ENCODE measurements around the gene PPIF. TPM values are rescaled to one million over a fixed set of nuclear protein-coding genes. Genes with fewer than 3 reads are reported as not detected.

Gene PPIF
- total RNA-seq: 100 to 1,000 TPM in 1 of 6 experiments, 10 to 100 TPM in 5; 53.7 to 106 (median 90.1) TPM
- long read RNA-seq, transcript PPIF-201 (6 exons, 2,190 nt): major isoform, 22 of 25 reads
- long read RNA-seq, partial matches to known transcripts: 1 of 25 reads
- long read RNA-seq, other reads (novel, unspliced or antisense): 2 of 25 reads

- 1% methylated on average over 25 of the region's 77 CpGs for WGBS (ENCODE audit: insufficient coverage, low coverage, low lambda C conversion rate, missing lambda C conversion rate)
- H3K27ac ChIP-seq: peak within 1 kb of the TSS; percentile 83 to 96 (median 93)
- no peaks in the 10 kb centered on the region for H3K27me3 ChIP-seq
- peak within 1 kb of the TSS; percentile 76 to 99 (median 82) for H3K4me3 ChIP-seq
- peak; percentile 96 to 97 (median 96) for DNase-seq
- no peaks in the 10 kb centered on the region for H3K9me3 ChIP-seq
- peaks cover 0 to 33% (median 23%) of the 10 kb centered on the region in 4 donors for H3K36me3 ChIP-seq
- peaks cover 0 to 40% (median 22%) of the 10 kb centered on the region in 4 donors for H3K4me1 ChIP-seq
- TF ChIP-seq POLR2A (IDR thresholded peaks at IDR 0.05) (peak; percentile 96), CTCF (IDR thresholded peaks at IDR 0.05) (peak; percentile 90 to 99 (median 98))
- intact Hi-C loops (cut with DNase I): no loop called here
- peak; percentile 84 to 91 (median 86) for ATAC-seq
Observed at GRCh38 chr10:79347226-79347893, at the start of gene PPIF. TSS of gene PPIF (plus strand) at chr10:79347469. CDS start at chr10:79347549, 80 bp downstream.

- peaks cover 9 to 42% (median 25%) of the 10 kb centered on the region in 4 donors for H3K36me3 ChIP-seq
- peak in 2 of 4 donors; percentile 2 to 47 for ATAC-seq
- no peak overlapping the region for H3K4me3 ChIP-seq
- DNase-seq: no peak
- H3K4me1 ChIP-seq: peaks cover 0 to 10% (median 0%) of the 10 kb centered on the region in 4 donors
- no peaks in the 10 kb centered on the region for H3K9me3 ChIP-seq
- no peak overlapping the region for H3K27ac ChIP-seq
- no peaks in the 10 kb centered on the region for H3K27me3 ChIP-seq
- WGBS (ENCODE audit: insufficient coverage, low coverage, low lambda C conversion rate, missing lambda C conversion rate): 80% methylated on average over 11 of the region's 27 CpGs
- intact Hi-C loops (cut with DNase I): no loop called here
- TF ChIP-seq POLR2A (IDR thresholded peaks at IDR 0.05) (no peak), CTCF (IDR thresholded peaks at IDR 0.05) (no peak)
Observed at GRCh38 chr10:79298403-79299244, 48.6 kb upstream of the PPIF start.

- no peak for TF ChIP-seq CTCF (IDR thresholded peaks at IDR 0.05)
- no peak for TF ChIP-seq POLR2A (IDR thresholded peaks at IDR 0.05)
- Histone ChIP-seq H3K27me3 (no peaks in the 10 kb centered on the region), H3K4me1 (peaks cover 0 to 10% (median 0%) of the 10 kb centered on the region in 4 donors), H3K4me3 (no peak overlapping the region), H3K36me3 (peaks cover 11 to 49% (median 33%) of the 10 kb centered on the region in 4 donors), H3K27ac (no peak overlapping the region), H3K9me3 (no peaks in the 10 kb centered on the region)
- WGBS (ENCODE audit: insufficient coverage, low coverage, low lambda C conversion rate, missing lambda C conversion rate): no CpG with 5 or more reads among the region's 13 CpGs
- intact Hi-C loops (cut with DNase I): no loop called here
- ATAC-seq (peak in 1 of 4 donors; percentile 7), DNase-seq (no peak)
Observed at GRCh38 chr10:79299397-79300241, 47.6 kb upstream of the PPIF start.

GRCh38 chr10:79300711-79301110 is 46.6 kb upstream of the PPIF start:
- H3K9me3 ChIP-seq: no peaks in the 10 kb centered on the region
- no peak overlapping the region for H3K27ac ChIP-seq
- WGBS (ENCODE audit: insufficient coverage, low coverage, low lambda C conversion rate, missing lambda C conversion rate): no CpG with 5 or more reads among the region's 24 CpGs
- no peak for DNase-seq
- ATAC-seq: no peak
- peaks cover 0 to 10% (median 0%) of the 10 kb centered on the region in 4 donors for H3K4me1 ChIP-seq
- no peak for TF ChIP-seq POLR2A (IDR thresholded peaks at IDR 0.05)
- TF ChIP-seq CTCF (IDR thresholded peaks at IDR 0.05): no peak
- intact Hi-C loops (cut with DNase I): no loop called here
- H3K4me3 ChIP-seq: no peak overlapping the region
- peaks cover 17 to 60% (median 33%) of the 10 kb centered on the region in 4 donors for H3K36me3 ChIP-seq
- no peaks in the 10 kb centered on the region for H3K27me3 ChIP-seq
